ENCODE measurements around the gene BSPH1. TPM values are rescaled to one million over a fixed set of nuclear protein-coding genes. Genes with fewer than 3 reads are reported as not detected.
"Not testable (repeated sequence)": the region's sequence is repeated elsewhere in the genome, so short reads cannot be mapped to it uniquely, and the experiment has no call there.

Gene BSPH1, protein sequence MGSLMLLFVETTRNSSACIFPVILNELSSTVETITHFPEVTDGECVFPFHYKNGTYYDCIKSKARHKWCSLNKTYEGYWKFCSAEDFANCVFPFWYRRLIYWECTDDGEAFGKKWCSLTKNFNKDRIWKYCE
- total RNA-seq: not detected

DNA sequence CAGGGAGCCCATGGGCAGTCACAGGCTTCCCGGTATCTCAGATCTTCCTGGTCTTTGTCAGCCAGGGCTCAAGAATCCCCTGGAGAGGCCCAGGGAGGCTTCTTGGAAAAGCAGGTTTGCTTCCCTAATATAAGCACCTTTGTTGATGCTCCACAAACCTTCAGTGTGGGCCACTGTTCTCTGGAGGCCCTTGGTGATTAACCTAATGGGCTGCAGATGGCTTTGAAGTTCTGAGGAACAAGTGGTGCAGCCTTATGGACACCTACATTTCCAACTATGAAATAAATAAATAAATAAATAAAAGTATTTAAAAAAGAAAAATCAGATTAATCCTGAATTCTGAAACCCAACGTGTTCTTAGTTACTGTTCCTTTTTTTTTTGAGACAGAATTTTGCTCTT lies at the start of gene BSPH1:
TSS of gene BSPH1 (minus strand) at position 101 of the 400 bp plus-strand sequence. CDS start at position 12, 89 bp downstream.
- DNase-seq (ENCODE audit: low spot score) (no peak), ATAC-seq (no peak)

DNA sequence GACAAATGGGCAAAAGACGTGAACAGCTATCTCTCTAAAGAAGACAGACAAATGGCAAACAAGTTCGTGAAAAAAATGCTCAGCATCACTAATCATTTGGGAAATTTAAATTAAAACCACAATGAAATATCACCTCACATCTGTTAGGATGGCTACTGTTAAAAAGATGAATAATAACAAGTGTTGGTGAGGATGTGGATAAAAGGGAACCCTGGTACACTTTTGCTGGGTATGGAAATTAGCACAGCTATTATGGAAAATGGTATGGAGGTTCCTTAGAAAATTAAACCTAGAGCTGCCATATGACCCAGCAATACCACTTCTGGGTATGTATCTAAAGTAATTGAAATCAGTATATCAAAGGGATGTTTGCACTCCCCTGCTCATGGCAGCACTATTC lies 44.8 kb upstream of the BSPH1 start:
- DNase-seq (ENCODE audit: low spot score): no peak
- no peak for ATAC-seq

DNA sequence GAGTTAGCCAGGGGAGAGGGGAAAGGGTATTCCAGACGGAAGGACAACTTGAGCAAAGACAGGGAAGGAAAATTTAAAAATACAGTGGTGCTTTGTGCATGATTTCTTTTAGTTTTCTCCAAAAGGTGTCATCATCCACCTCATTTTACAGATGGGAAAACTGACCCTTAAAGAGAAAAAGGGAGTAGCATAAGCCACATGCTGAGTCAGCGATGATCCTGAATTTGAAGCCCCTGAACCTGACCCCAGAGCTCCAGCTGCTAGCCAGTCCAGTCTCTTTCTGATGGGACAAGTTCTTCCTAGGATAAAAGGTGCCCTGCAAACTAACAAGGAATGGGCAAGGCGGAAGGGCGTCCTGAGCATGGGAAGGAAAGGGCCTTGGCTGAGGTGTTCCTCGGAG lies 41.6 kb upstream of the BSPH1 start:
- no peak for DNase-seq (ENCODE audit: low spot score)
- no peak for ATAC-seq

DNA sequence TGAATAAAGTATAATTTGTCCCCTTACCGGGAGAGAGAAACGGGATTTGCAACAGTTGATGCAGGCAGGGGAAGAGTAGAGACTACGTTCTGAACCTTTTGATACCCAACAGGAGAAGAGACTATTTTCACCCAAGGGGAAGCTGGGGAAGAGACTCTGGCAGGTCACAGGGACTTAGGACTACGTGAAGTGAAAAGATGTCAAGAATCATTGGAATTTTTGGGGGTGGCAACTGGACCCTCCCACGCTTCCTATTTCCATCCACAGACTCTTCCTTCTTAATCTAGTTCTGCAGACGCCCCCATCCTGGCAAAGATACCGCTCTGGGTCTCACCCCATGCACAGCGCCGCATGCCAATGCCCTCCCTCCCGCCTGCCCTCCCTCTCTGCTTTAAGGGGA lies 38.1 kb upstream of the BSPH1 start:
- DNase-seq (ENCODE audit: low spot score): no peak
- ATAC-seq: no peak

DNA sequence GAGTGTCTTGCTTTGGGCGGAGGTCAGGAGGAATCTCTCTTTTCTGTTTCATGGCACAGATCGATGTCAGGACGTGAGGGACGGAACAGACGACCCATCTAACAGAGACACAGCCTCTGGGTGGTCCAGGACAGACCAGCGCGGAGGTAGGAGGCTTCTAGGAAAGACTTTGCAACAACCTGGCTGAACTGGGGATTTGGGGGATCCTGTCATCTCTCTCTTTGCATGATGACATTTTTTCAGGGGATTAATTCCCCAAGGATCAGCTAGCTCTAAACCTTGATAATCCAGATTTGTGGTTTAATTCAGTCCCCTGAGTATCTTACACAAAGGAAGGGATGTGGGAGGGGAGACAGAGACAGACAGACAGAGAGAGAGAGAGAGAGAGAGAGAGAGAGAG lies 37.5 kb upstream of the BSPH1 start:
- ATAC-seq: no peak
- DNase-seq (ENCODE audit: low spot score): no peak

DNA sequence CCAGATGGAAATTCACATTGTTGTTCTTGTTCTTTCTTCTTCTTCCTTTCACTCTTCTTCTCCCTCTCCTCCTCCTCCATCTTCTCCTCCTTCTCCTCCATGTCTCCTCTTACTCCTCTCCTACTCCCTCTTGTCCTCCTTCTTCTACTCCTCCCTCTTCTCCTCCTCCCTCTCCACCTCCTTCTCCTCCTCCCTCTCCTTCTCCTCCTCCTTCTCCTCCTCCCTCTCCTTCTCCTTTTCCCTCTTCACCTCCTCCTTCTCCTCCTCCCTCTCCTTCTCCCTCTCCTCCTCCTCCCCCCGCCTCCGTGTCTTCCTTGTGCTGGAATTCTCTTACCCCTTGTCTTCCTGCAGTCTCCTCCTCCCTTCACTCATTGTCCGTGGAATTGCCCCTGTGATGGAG lies 33.5 kb upstream of the BSPH1 start:
- no peak for ATAC-seq
- no peak for DNase-seq (ENCODE audit: low spot score)

DNA sequence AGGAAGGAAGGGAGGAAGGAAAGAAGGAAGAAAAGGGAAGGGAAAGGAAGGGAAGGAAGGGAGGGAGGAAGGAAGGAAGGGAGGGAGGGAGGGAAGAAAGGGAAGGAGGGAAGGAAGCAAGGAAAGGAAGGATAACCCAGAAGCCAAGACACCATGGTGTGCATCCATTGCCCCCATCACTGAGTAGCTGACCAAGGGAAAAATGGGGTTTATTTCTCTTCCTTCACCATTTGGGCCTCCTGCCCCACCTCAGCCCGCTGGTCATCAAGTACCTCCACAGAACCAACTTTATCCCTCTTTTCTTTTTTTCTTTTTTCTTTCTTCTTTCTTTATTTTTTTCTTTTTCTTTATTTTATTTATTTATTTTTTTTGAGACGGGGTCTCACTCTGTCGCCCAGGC lies 31.5 kb upstream of the BSPH1 start:
- DNase-seq (ENCODE audit: low spot score) (no peak), ATAC-seq (no peak)

DNA sequence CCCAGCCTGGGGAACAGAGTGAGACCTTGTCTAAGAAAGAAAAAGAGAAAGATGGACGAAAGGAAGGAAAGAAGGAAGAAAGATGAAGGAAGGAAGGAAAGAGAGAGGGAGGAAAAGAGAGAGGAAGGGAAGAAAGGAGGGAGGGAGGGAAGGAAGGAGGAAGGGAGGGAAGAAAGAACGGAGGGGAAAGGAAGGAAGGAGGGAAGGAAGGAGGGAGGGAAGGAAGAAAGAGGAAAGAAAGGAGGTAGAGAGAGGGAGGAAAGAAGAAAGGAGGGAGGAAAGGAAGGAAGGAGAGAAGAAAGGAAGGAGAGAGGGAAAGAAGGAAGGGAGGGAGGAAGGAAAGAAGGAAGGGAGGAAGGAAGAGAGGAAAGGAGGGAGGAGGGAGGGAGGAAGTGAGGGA lies 31.0 kb upstream of the BSPH1 start:
- DNase-seq (ENCODE audit: low spot score) (no peak), ATAC-seq (no peak)

DNA sequence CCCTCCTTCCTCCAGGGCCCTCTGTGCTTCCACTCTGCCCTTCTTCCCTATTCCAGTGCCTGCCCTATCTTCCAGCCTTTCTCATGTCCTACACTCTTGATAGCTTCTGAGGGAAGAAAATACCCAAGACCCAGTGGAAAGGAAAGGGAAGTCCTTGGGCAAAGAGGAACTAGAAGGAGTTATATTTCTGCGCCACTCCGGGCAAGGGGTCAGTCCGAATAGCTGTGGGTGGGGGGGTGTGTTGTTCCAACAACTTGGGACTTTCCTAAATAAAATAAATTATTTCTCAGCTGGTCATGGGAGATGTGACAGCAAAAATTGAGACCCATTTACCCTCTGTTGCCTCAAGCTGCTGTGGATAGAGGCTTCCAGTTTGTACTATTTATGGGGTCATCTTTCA lies 28.7 kb upstream of the BSPH1 start:
- DNase-seq (ENCODE audit: low spot score): no peak
- ATAC-seq: no peak

DNA sequence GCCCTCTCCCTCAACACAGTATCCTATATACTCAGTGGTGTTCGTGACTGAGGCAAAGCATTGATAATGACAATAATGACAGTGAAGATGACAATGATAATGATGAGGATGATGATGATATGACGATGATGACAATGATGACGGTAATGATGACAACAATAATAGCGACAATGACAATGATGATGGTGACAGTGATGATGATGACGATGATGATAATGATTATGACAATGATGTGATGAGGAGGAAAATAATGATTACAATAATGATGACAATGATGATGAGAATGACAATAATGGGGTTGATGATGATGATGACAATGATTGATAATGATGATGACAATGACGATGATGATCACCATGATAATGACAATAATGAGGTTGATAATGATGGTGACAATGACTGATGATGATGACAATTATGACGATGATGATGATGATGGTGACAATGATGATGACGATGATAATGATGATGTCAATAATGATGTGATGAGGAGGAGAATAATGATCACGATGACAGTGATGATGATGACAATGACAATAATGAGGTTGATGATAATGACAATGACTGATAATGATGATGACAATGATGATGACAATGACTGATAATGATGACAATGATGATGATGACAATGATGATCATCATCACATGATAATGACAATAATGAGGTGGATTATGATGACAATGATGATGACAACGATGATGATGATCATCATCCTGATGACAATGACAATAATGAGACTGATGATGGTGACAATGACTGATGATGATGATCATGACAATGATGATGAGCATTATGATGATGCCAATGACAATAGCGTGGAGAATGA lies 19.2 kb upstream of the BSPH1 start:
- ATAC-seq (no peak), DNase-seq (ENCODE audit: low spot score) (no peak)

DNA sequence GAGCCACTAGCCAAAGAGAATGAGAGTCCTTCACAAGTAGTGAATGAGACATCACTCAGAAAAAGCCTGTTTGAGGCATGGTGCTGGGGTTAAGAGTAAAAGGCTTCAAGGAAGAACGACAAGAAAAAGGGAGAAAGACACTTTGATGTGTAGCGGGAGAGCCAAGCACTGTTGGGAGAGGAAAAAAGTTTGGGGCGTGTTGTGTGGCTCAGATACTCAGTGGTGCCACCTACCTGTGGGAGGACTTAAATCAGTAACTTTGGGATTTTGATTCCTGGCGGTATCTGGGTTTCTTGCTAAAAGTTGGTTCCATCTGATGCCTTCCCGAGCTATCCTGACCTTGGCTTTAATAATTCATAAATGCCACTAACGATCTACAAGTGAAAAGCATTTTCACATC lies 14.8 kb upstream of the BSPH1 start:
- DNase-seq (ENCODE audit: low spot score): no peak
- ATAC-seq: no peak

DNA sequence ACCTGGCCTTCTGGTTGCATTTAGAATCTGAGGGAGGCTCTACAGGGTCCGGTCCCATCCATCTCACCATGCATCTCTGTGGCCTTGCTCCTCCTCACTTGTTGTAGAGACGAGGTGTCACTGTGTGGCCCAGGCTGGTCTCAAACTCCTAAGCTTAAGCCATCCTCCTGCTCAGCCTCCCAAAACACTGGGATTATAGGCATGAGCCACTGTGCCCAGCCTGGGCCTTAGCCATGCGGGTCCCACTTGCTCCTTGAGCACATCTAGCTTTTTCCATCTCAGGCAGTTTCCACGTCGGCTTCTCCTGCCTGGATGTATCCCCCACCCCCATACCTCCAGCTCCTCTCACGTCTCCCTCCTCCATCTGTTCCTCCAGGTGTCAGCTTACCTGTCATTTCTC lies 12.3 kb upstream of the BSPH1 start:
- no peak for DNase-seq (ENCODE audit: low spot score)

DNA sequence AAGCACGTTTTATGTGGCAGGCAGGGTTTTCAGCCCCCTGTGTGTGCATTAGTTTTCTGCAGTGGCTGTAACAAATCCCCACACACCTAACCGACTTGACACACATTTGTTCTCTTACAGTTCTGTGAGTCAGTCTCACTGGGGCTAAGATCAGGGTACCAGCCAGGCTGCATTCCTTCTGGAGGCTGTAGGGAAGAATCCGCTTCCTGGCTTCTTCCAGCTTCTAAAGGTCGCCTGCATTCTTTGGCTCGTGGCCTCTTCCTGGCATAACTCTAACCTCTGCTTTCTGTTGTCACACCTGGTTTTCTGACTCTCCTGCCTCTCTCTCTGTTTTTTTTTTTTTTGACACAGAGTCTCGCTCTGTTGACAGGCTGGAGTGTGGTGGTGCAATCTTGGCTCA lies 8.9 kb upstream of the BSPH1 start:
- DNase-seq (ENCODE audit: low spot score): no peak

More for the DNA sequence above, 12.3 kb upstream of the BSPH1 start:
- ATAC-seq: no peak

DNA sequence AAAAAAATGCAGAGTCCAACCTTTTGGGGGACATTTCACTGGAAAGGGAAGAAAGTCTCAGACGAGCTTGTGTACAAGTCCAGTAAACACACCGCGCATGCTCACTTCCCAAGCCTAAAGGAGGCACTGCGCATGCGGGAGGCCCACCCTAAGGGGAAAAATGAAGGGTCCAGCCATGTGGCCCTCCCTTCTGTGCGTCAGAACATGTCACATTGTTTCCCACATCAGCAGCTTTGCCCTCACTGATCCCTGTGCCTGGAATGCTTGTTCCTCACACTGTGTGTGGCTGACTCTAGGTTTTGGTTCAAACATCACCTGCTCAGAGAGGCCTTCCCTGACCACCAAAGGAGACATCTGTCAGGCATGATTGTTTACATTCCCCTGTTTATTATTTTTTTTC lies 6.8 kb upstream of the BSPH1 start:
- no peak for DNase-seq (ENCODE audit: low spot score)

More for the DNA sequence above, 8.9 kb upstream of the BSPH1 start:
- no peak for ATAC-seq

DNA sequence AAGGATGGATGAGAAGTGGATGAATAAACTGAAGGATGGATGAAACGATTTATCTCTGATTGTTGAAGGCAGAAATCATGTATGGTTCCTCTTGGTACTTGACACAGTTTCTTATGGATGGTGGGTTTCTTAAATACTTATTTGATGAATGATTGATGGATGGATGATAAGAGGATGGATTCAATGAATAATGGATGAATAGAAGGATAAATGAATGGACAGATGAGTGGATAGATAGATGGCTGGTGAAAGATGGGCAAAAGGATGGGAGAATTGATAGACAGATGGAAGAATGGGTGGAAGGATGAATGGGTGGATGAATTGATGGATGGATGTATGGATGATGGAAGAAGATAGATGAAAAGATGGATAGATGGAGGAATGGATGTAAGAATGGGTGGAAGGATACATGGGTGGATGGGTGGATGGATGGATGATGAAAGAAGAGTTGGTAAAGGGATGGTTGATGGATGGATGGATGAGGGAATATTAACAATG lies 4.3 kb upstream of the BSPH1 start:
- no peak for DNase-seq (ENCODE audit: low spot score)
- no peak for ATAC-seq

More for the DNA sequence above, 6.8 kb upstream of the BSPH1 start:
- no peak for ATAC-seq

DNA sequence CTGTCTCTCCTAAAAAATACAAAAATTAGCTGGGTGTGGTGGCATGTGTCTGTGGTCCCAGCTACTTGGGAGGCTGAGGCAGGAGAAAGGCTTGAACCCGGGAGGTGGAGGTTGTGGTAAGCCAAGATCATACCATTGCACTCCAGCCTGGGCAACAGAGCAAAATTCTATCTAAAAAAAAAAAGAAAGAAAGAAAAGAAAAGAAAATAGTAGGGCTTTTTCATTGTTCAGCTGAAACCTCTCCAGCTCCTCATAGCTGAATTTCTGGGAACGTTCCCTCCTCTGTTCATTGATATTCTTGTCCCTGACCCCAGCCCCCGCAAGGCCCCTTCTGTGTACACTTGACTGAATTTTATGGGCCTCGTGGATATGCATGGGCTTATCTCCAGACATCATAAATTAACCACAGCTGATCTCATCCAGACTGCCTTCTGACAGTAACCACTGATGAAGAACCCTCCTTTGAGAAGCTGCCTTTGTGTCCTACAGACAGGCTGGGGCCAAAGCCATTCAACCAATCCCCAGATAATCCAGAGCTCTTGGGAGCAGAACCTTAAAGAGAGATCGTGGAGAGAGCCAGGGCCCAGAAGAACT lies 2.3 kb upstream of the BSPH1 start, which contains the start of gene ELSPBP1:
TSS of gene ELSPBP1 (plus strand) at position 424 of the 594 bp plus-strand sequence. CDS start 14,036 bp downstream, outside the sequence.
- ATAC-seq (no peak), DNase-seq (ENCODE audit: low spot score) (no peak)

DNA sequence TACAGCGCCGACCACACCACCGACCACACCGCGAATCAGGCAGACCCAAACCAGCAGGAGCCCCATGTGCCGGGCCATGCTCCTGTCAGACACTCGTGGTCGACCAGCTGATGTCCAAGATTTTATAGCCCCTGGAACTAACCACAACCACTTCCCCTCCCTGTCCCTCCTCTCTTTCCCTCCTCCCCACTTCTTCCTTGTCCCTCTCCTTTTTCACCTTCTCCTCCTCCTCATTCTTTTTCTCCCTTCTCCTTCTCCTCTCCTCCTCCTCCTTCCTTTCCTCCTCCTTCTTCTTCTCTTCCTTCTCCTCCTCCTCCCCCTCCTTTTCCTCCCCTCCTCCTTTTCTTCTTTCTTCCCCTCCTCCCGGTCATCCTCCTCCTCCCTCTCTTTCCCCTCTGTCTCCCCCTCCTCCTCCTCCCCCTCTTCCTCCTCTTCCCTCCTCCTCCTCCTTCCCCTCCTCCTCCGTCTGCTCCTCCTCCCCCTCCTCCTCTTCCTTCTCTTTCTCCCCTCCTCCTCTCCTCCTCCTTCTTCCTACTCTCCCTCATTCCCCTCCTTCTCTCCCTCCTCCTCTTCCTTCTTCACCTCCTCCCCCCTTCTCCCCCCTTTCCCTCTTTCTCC lies 670 bp downstream of the BSPH1 start:
- ATAC-seq: no peak
- DNase-seq (ENCODE audit: low spot score): no peak

DNA sequence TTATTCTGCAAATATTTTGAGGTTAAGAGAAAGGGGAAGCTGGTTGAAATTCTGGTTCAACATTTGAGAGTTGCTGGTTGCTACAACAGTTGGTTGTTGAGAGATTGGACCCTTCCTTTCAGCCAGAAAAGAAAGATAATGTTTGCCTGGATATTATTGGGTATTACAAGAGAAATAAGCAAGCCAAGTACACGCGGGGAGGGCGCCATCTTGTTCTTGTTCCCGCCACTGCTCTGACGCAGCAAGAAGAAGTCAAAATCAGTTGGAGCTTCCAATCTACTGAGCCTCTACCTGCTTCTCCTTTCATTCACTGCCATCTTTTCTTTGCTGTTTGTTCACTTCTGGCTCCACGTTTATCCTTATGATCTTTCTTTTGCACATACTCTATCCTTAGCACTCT lies 18.4 kb downstream of the BSPH1 start:
- no peak for ATAC-seq
- DNase-seq (ENCODE audit: low spot score): no peak

DNA sequence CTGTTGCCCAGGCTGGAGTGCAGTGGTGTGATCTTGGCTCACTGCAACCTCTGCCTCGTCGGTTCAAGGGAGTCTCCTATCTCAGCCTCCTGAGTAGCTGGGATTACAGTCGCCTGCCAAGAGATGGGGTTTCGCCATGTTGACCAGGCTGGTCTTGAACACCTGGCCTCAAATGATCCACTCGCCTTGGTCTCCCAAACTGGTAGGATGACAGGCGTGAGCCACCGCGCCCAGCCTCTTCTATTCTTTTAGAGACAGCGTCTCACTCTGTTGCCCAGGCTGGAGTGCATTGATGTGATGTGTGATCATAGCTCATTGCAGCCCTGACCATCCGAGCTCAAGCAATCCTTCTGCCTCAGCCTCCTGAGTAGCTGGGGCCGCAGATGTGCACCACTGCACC lies 36.0 kb downstream of the BSPH1 start:
- not testable (repeated sequence) for DNase-seq (ENCODE audit: low spot score); ATAC-seq

DNA sequence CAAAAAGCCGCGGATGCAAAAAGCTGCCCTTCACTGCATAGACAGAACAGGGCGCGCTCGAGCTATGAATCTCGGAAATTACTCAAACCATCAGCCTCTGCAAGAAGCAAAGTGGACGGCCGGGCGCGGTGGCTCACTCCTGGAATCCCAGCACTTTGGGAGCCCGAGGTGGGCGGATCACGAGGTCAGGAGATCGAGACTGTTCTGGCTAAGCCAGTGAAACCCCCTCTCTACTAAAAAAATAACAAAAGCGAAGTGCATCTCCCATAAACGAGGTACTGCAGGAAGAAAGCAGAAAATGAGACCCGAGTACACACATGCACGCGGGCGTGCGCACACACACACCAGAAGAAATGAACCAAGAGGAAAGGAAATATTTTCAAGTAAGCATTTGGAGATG lies 39.8 kb downstream of the BSPH1 start:
- ATAC-seq; DNase-seq (ENCODE audit: low spot score): not testable (repeated sequence)

DNA sequence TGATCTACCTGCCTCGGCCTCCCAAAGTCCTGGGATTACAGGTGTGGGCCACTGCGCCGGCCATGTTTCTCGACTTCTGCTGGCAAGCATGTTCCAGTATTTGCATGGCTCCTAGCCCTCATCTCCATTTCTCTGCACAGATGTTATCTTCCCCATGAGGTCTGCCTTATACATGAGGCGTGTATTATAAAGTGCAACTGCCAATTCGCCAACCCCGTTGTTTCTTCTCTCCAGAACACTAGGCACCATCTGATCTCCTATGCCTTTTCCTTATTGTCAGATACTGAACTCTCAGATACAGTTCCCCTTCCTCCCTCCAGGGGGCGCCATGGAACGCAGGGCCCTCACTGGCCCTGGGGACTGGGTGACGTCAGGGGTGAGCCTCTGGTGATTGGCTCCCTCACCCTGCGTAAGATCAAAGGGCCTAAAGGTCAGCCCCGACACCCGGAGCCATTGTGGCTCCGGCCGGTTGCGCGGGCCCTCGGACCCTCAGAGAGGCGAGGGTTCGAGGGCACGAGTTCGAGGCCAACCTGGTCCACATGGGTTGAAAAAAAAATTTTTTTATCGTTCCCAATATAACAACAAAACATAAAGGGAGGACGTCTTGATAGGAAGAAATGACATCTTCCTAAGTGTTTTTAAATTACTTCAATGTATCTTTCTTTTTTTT lies 42.0 kb downstream of the BSPH1 start:
- peak; percentile 53 for DNase-seq (ENCODE audit: low spot score)

More for the DNA sequence above, 42.0 kb downstream of the BSPH1 start:
- not testable (repeated sequence) for ATAC-seq

Data from left lobe of liver (tissue), 2 donors.